GM12892 (cell line): ENCODE data around the gene IFNAR2.
"Not testable (repeated sequence)": the region's sequence is repeated elsewhere in the genome, so short reads cannot be mapped to it uniquely, and the experiment has no call there.

Source experiments
- DNase-seq: peaks from one replicate; pipeline ENCODE4 v3.0.0; 2011; ENCODE audit not compliant: insufficient read length
- FAIRE-seq: peaks from 2 replicates; lab custom pipeline; 2011; peaks lifted over from hg19 to GRCh38; lab: Jason Lieb, UNC
- POLR2A ChIP-seq: IDR thresholded peaks from 2 replicates; pipeline ENCODE4 v1.6.1; 2011; ENCODE audit warnings: low read depth, low read length, control low read depth
- POLR2AphosphoS5 ChIP-seq: IDR thresholded peaks from 2 replicates; pipeline ENCODE4 v1.6.1; 2011; ENCODE audit warnings: low read depth, low read length, control low read depth
- TAF1 ChIP-seq: IDR thresholded peaks from 2 replicates; pipeline ENCODE4 v1.6.1; 2011; ENCODE audit warnings: low read depth, mild to moderate bottlenecking, control low read depth, low read length, borderline replicate concordance

Gene IFNAR2

GRCh38 chr21:33219300-33219699, 10.4 kb upstream of the IFNAR2 start:
- no peak for FAIRE-seq
- no peak for DNase-seq
- no peak for TF ChIP-seq POLR2A

DNA sequence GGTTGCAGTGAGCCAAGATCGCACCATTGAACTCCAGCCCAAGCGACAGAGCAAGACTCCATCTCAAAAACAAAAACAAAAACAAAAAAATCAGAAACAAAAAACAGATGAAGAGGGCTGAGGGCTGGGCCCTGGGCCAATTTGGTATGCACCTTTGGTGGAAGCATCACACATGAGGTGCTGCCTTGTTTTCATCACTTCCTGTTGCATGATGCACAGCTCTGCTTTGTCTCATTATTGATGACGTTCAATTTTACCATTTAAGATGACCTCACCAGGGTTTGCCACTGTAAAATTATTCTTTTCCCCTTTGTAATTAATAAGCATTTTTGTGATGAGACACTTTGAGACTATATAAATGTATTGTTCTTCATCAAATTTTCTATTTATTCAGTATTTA, 9.8 kb upstream of the IFNAR2 start:
- FAIRE-seq = no peak
- DNase-seq = no peak
- TF ChIP-seq POLR2AphosphoS5 (no peak), POLR2A (no peak), TAF1 (no peak)

- FAIRE-seq, DNase-seq: not testable (repeated sequence)
These were observed 4.4 kb upstream of the IFNAR2 start for GRCh38 chr21:33225376-33225775.

DNA sequence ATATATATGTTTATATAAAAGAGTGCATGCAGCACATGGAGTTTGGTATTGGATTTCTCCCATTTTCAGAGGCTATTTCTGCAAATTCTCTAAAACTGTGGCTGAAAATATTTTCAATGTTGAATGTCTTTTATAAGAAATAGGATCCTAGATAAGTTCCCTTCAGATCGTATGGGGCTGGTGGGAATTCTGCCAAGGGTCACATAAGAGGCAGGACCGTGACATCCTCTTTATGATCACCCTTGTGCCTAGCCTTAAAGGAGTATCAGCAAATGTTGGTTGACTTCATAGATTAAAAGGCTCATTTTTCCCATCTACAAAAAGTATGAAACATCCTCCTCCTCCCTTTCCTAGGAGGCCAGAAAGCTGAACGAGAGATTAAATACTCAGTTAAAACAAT, 1.3 kb upstream of the IFNAR2 start:
- no peak for TF ChIP-seq POLR2A
- no peak for TF ChIP-seq TAF1
- TF ChIP-seq POLR2AphosphoS5 = no peak
- no peak for DNase-seq
- FAIRE-seq = no peak

DNA sequence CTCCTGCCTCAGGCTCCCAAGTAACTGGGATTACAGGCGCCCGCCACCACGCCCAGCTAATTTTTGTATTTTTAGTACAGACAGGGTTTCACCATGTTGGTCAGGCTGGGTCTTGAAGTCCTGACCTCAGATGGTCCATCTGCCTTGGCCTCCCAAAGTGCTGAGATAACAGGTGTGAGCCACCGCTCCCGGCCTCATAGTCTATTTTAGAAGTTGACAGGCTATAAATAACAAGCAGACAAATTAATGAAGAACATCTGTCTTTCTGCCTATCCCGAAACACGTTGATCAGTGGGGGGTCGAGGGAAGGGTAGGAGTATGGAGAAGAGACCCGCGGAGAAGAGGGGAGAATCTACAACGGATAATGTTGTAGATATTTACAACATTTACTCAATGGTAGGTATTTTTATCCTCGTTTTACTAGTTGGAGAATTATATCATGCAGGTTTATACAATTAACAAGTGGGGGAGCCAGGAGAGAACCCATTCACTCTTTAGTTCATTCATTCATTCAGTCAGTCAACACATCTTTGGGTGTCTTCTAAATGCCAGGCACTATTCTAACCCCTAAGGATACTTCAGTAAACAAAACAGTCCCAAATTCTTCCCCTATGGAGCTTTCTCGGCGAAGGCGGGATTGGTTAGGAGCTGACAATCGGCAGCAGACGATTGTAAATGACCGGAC, 497 bp upstream of the IFNAR2 start:
- FAIRE-seq (no peak), DNase-seq (no peak)
- TF ChIP-seq POLR2A (no peak), TAF1 (no peak), POLR2AphosphoS5 (no peak)

GRCh38 chr21:33230545-33231324, 997 bp downstream of the IFNAR2 start:
- TF ChIP-seq POLR2A = peak; percentile 58; the same call in 1 of the 2 replicates
- 0 out of 2 replicates have a peak, but pooled peaks have one; percentile 18 for TF ChIP-seq TAF1
- peak; percentile 59; the same call in 1 of the 2 replicates for TF ChIP-seq POLR2AphosphoS5

DNA sequence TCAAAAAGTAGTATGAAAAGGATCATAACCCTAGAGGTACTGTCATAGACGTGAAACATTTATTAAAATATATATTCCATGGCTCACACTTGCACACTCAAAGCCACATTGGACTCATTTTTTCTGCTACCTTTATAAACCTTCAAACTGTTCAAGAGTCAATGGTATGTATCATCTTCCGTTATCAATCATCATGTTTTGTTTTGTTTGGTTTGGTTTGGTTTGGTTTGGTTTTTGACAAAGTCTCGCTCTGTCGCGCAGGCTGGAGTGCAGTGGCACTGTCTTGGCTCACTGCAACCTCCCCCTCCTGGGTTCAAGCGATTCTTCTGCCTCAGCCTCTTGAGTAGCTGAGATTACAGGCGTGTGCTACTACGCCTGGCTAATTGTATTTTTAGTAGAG, 1.8 kb downstream of the IFNAR2 start:
- FAIRE-seq (peak; percentile 87), DNase-seq (no peak)
- TF ChIP-seq POLR2AphosphoS5 (no peak), POLR2A (no peak), TAF1 (no peak)

More at GRCh38 chr21:33230545-33231324, 997 bp downstream of the IFNAR2 start:
- DNase-seq (no peak), FAIRE-seq (peak; percentile 84)

DNA sequence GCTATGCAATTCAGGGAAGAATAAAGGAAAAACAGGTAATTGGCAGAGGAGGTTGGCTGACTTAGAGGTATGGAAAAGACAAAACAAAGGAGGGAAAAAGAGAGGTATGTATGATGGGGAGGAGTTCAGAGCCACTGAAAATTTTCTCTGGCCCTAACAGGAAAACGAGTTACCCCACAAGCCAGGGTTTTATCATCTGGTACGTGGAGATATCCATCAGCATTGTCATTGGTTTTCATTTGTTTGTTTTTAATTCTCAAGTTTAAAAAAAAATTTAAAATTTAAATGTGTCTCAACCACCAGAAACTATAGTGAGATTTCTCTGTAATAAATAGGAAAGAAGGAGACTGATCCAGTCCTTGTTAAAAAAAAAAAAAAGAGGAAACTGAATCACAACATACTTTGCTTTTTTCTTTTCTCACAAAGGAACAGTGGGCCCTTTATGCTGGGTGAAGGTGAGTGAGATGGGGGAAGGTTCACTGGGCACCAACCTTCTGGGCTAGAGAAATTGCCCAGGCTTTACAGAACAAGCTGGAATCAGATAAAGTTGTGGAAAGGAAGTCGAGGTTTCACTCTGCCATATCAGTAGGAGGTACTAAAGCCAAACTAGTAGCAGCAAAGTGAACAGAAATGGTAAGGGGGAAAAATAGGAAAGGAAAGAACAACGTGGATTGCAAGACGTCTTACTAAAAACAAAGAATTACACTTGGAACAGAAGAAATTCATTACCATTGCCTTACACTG, 2.7 kb downstream of the IFNAR2 start:
- DNase-seq = no peak
- peak; percentile 40 for FAIRE-seq
- no peak for TF ChIP-seq POLR2AphosphoS5

GRCh38 chr21:33234635-33235520, 5.1 kb downstream of the IFNAR2 start:
- DNase-seq (no peak), FAIRE-seq (no peak)
- TF ChIP-seq TAF1 = no peak
- peak; percentile 37; the same call in 1 of the 2 replicates for TF ChIP-seq POLR2AphosphoS5
- TF ChIP-seq POLR2A = peak; percentile 58

GRCh38 chr21:33236013-33236686, 6.4 kb downstream of the IFNAR2 start:
- no peak for FAIRE-seq
- TF ChIP-seq POLR2A = peak; percentile 49; the same call in 1 of the 2 replicates
- no peak for TF ChIP-seq TAF1
- TF ChIP-seq POLR2AphosphoS5 = no peak

GRCh38 chr21:33236766-33237165, 7.0 kb downstream of the IFNAR2 start:
- no peak for TF ChIP-seq POLR2AphosphoS5
- TF ChIP-seq POLR2A = no peak
- no peak for TF ChIP-seq TAF1
- FAIRE-seq (no peak), DNase-seq (no peak)

More at GRCh38 chr21:33236013-33236686, 6.4 kb downstream of the IFNAR2 start:
- DNase-seq = no peak
